Chondrocyte (in vitro differentiated cells): ENCODE results near the gene LIMD2. TPM values are rescaled to one million over a fixed set of nuclear protein-coding genes. Genes with fewer than 3 reads are reported as not detected.

ENCODE experiments used
- DNase-seq: peaks from one replicate; pipeline ENCODE4 v3.0.0; 2021; ENCODE audit warnings: mixed read lengths, low spot score
- H3K27ac Mint-ChIP-seq: one replicate; pipeline ENCODE4 v1.8.0; 2021; ENCODE audit warnings: mild to moderate bottlenecking, moderate library complexity, mixed read lengths; ENCODE audit not compliant: unreplicated experiment
- H3K27me3 Mint-ChIP-seq: 2 replicates; pipeline ENCODE4 v1.8.0; 2021; ENCODE audit warnings: low read depth, mixed read lengths
- H3K36me3 Mint-ChIP-seq: 2 replicates; pipeline ENCODE4 v1.8.0; 2021; ENCODE audit warnings: low read depth, mixed read lengths
- H3K4me1 Mint-ChIP-seq: 2 replicates; pipeline ENCODE4 v1.8.0; 2021; ENCODE audit warnings: low read depth, mild to moderate bottlenecking, mixed read lengths
- H3K4me3 Mint-ChIP-seq: one replicate; pipeline ENCODE4 v1.8.0; 2021; ENCODE audit warnings: mild to moderate bottlenecking, moderate library complexity, mixed read lengths; ENCODE audit not compliant: unreplicated experiment
- H3K9me3 Mint-ChIP-seq: 2 replicates; pipeline ENCODE4 v1.8.0; 2021; ENCODE audit warnings: low read depth, mixed read lengths
- CTCF ChIP-seq: fragments of 200-600 bp; sonication (generic); IDR thresholded peaks from 2 replicates; pipeline ENCODE4 v1.5.0; 2021; ENCODE audit warnings: antibody characterized with exemption, mild to moderate bottlenecking, moderate library complexity
- total RNA-seq: library from RNA; stranded (reverse); gene quantifications from 3 replicates; pipeline ENCODE4 v1.2.1, GENCODE V29; 2021

The LIMD2 gene
- total RNA-seq, 1 donor from 2014 or later: 32.2 TPM

GRCh38 chr17:63703556-63704258 lies 3.8 kb upstream of the LIMD2 start:
- no peak for TF ChIP-seq CTCF
- Mint-ChIP-seq H3K27ac (peak overlapping the region; percentile 36), H3K27me3 (no peaks in the 10 kb centered on the region)

GRCh38 chr17:63703029-63703428 lies 3.1 kb upstream of the LIMD2 start:
- H3K4me1 Mint-ChIP-seq: peaks cover 19% of the 10 kb centered on the region
- no peaks in the 10 kb centered on the region for H3K9me3 Mint-ChIP-seq
- H3K27ac Mint-ChIP-seq: no peak overlapping the region
- no peaks in the 10 kb centered on the region for H3K27me3 Mint-ChIP-seq
- H3K4me3 Mint-ChIP-seq: no peak overlapping the region
- peaks cover 5% of the 10 kb centered on the region for H3K36me3 Mint-ChIP-seq
- TF ChIP-seq CTCF: no peak
- no peak for DNase-seq

More at GRCh38 chr17:63703556-63704258, 3.8 kb upstream of the LIMD2 start:
- Mint-ChIP-seq H3K4me1 (peaks cover 16% of the 10 kb centered on the region), H3K36me3 (peaks cover 5% of the 10 kb centered on the region), H3K4me3 (no peak overlapping the region), H3K9me3 (no peaks in the 10 kb centered on the region)
- DNase-seq: no peak

GRCh38 chr17:63702721-63703015 lies 2.7 kb upstream of the LIMD2 start:
- Mint-ChIP-seq H3K27ac (no peak overlapping the region), H3K4me1 (peaks cover 19% of the 10 kb centered on the region), H3K36me3 (peaks cover 5% of the 10 kb centered on the region), H3K9me3 (no peaks in the 10 kb centered on the region), H3K27me3 (no peaks in the 10 kb centered on the region), H3K4me3 (no peak overlapping the region)
- no peak for DNase-seq
- no peak for TF ChIP-seq CTCF

GRCh38 chr17:63701868-63702720 lies 2.2 kb upstream of the LIMD2 start:
- H3K27me3 Mint-ChIP-seq: no peaks in the 10 kb centered on the region
- no peak for DNase-seq
- peaks cover 5% of the 10 kb centered on the region for H3K36me3 Mint-ChIP-seq
- no peak for TF ChIP-seq CTCF
- H3K4me3 Mint-ChIP-seq: peak overlapping the region; percentile 63
- H3K9me3 Mint-ChIP-seq: no peaks in the 10 kb centered on the region
- H3K4me1 Mint-ChIP-seq: peaks cover 19% of the 10 kb centered on the region
- H3K27ac Mint-ChIP-seq: no peak overlapping the region

GRCh38 chr17:63701456-63701820 lies 1.5 kb upstream of the LIMD2 start:
- no peak for TF ChIP-seq CTCF
- no peak for DNase-seq
- Mint-ChIP-seq H3K36me3 (peaks cover 5% of the 10 kb centered on the region), H3K27me3 (no peaks in the 10 kb centered on the region), H3K4me3 (peak overlapping the region; percentile 63), H3K9me3 (no peaks in the 10 kb centered on the region), H3K4me1 (peaks cover 19% of the 10 kb centered on the region), H3K27ac (peak overlapping the region; percentile 76)
